Activated B cell treated with CpG ODN at 0.5 μM for 24 hours (primary cell): Measurements from ENCODE around the gene HORMAD2. TPM values are rescaled to one million over a fixed set of nuclear protein-coding genes. Genes with fewer than 3 reads are reported as not detected.

Experiments used
- ATAC-seq: fragments of 200-7000 bp; cut with Tn5 transposase; one replicate; pipeline ENCODE4 v1.10.0; 2021; ENCODE audit warnings: low read depth, mild to moderate bottlenecking, moderate library complexity
- CTCF ChIA-PET: fragments of 350-600 bp; sonication (Branson Sonifier 250); formaldehyde crosslinking; loops from one replicate; lab custom pipeline; 2021; ENCODE audit warnings: antibody characterized with exemption; lab: Charles Lee
- POLR2A ChIA-PET: fragments of 350-600 bp; sonication (Branson Sonifier 250); formaldehyde crosslinking; loops from one replicate; lab custom pipeline; 2021; ENCODE audit warnings: antibody characterized with exemption; lab: Charles Lee
- DNase-seq: peaks from one replicate; pipeline ENCODE4 v3.0.0; 2022
- H3K27ac Mint-ChIP-seq: one replicate; pipeline ENCODE4 v1.8.0; 2020; ENCODE audit warnings: mixed read lengths
- H3K27me3 Mint-ChIP-seq: one replicate; pipeline ENCODE4 v1.8.0; 2021; ENCODE audit warnings: mixed read lengths
- H3K36me3 Mint-ChIP-seq: one replicate; pipeline ENCODE4 v1.8.0; 2021; ENCODE audit warnings: low read depth, mixed read lengths
- H3K4me1 Mint-ChIP-seq: one replicate; pipeline ENCODE4 v1.8.0; 2021; ENCODE audit warnings: mixed read lengths
- H3K4me3 Mint-ChIP-seq: one replicate; pipeline ENCODE4 v1.8.0; 2020; ENCODE audit warnings: mild to moderate bottlenecking, mixed read lengths
- H3K9me3 Mint-ChIP-seq: one replicate; pipeline ENCODE4 v1.8.0; 2020; ENCODE audit warnings: mixed read lengths
- CTCF ChIP-seq: fragments of 200-600 bp; IDR thresholded peaks from one replicate; pipeline ENCODE4 v1.8.0; 2022; ENCODE audit warnings: antibody characterized with exemption, mild to moderate bottlenecking
- intact Hi-C: fragments of 100-400 bp; cut with micrococcal nuclease; formaldehyde crosslinking; loops from one replicate; pipeline ENCODE4 v1.15.1; 2024
- total RNA-seq: library from RNA; stranded (reverse); gene quantifications from 2 replicates; pipeline ENCODE4 v1.2.3, GENCODE V29; 2022

The HORMAD2 gene
- total RNA-seq, 1 donor from 2014 or later, result not detected

GRCh38 chr22:30204015-30204741 lies 123.9 kb downstream of the HORMAD2 start:
- H3K4me1 Mint-ChIP-seq, result no peaks in the 10 kb centered on the region
- H3K27ac Mint-ChIP-seq, result no peak overlapping the region

GRCh38 chr22:30204742-30205111 lies 124.5 kb downstream of the HORMAD2 start:
- no peak for TF ChIP-seq CTCF
- no peak for DNase-seq
- Mint-ChIP-seq H3K9me3 (no peaks in the 10 kb centered on the region), H3K4me1 (no peaks in the 10 kb centered on the region), H3K27me3 (no peaks in the 10 kb centered on the region), H3K27ac (no peak overlapping the region), H3K4me3 (no peak overlapping the region), H3K36me3 (no peaks in the 10 kb centered on the region)
- ChIA-PET POLR2A (no interaction called here), CTCF (no interaction called here)
- intact Hi-C loops, result no loop called here
- no peak for ATAC-seq

More at GRCh38 chr22:30204015-30204741, 123.9 kb downstream of the HORMAD2 start:
- ATAC-seq (no peak), DNase-seq (no peak)
- Mint-ChIP-seq H3K36me3 (no peaks in the 10 kb centered on the region), H3K4me3 (no peak overlapping the region), H3K9me3 (no peaks in the 10 kb centered on the region), H3K27me3 (no peaks in the 10 kb centered on the region)
- ChIA-PET CTCF (no interaction called here), POLR2A (no interaction called here)
- intact Hi-C loops, result no loop called here
- TF ChIP-seq CTCF, result no peak

GRCh38 chr22:30205281-30206115 lies 125.2 kb downstream of the HORMAD2 start:
- no peaks in the 10 kb centered on the region for H3K9me3 Mint-ChIP-seq
- TF ChIP-seq CTCF, result no peak
- ATAC-seq, result no peak
- H3K27me3 Mint-ChIP-seq, result no peaks in the 10 kb centered on the region
- H3K27ac Mint-ChIP-seq, result no peak overlapping the region
- no peak for DNase-seq
- POLR2A ChIA-PET, result no interaction called here
- no peak overlapping the region for H3K4me3 Mint-ChIP-seq
- no peaks in the 10 kb centered on the region for H3K4me1 Mint-ChIP-seq
- no peaks in the 10 kb centered on the region for H3K36me3 Mint-ChIP-seq
- intact Hi-C loops, result no loop called here
- CTCF ChIA-PET, result no interaction called here

GRCh38 chr22:30206944-30207343 lies 126.7 kb downstream of the HORMAD2 start:
- CTCF ChIA-PET, result no interaction called here
- Mint-ChIP-seq H3K27me3 (peaks cover 2% of the 10 kb centered on the region), H3K4me3 (no peak overlapping the region), H3K4me1 (no peaks in the 10 kb centered on the region), H3K9me3 (no peaks in the 10 kb centered on the region), H3K27ac (no peak overlapping the region), H3K36me3 (no peaks in the 10 kb centered on the region)
- ATAC-seq (no peak), DNase-seq (no peak)
- POLR2A ChIA-PET, result no interaction called here
- TF ChIP-seq CTCF, result no peak
- intact Hi-C loops, result no loop called here
